OCI-LY3 (cell line): Measurements from ENCODE around the gene OR12D2.

ENCODE experiments used
- EZH2phosphoT487 ChIP-seq: fragments of 200-600 bp; shearing (Covaris generic); IDR thresholded peaks from 2 replicates; pipeline ENCODE4 v1.6.1; 2018; ENCODE audit warnings: antibody characterized with exemption, mixed run types, low read depth
- TF ChIP-seq, protein P1 (sequence below): fragments of 200-600, 300-600 bp; sonication (generic); IDR thresholded peaks from 2 replicates; pipeline ENCODE4 v1.5.1; 2014; ENCODE audit warnings: antibody characterized with exemption, low read length, low read depth

DNA sequence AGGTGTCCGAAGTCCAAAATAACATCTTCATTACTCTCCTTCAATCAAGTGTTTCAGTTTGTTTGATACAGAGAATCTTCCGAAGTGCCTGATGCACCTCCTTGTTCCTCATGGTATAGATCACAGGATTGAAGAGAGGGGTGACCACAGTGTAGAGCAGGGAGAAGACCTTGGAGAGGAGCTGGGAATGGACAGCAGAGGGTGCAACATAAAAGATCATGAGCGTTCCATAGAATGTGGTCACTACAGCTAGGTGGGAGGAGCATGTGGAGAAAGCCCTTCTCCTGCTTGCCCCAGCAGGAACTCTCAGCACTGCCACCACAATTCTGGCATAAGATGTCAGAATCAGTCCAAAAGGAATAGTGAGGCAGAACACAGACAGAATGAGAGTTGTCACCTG lies 31.2 kb downstream of the OR12D2 start:
- TF ChIP-seq, protein P1, sequence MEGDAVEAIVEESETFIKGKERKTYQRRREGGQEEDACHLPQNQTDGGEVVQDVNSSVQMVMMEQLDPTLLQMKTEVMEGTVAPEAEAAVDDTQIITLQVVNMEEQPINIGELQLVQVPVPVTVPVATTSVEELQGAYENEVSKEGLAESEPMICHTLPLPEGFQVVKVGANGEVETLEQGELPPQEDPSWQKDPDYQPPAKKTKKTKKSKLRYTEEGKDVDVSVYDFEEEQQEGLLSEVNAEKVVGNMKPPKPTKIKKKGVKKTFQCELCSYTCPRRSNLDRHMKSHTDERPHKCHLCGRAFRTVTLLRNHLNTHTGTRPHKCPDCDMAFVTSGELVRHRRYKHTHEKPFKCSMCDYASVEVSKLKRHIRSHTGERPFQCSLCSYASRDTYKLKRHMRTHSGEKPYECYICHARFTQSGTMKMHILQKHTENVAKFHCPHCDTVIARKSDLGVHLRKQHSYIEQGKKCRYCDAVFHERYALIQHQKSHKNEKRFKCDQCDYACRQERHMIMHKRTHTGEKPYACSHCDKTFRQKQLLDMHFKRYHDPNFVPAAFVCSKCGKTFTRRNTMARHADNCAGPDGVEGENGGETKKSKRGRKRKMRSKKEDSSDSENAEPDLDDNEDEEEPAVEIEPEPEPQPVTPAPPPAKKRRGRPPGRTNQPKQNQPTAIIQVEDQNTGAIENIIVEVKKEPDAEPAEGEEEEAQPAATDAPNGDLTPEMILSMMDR: no peak
- TF ChIP-seq EZH2phosphoT487: no peak
